Measurements from ENCODE around the gene ACSF2. TPM values are rescaled to one million over a fixed set of nuclear protein-coding genes. Genes with fewer than 3 reads are reported as not detected.

ACSF2 gene
- total and polyA plus RNA-seq, 2 of the 13 experiments (the other 11 are each of a cell fraction or from before 2014, with no cell fraction given), result 87.3 to 109 TPM

DNA sequence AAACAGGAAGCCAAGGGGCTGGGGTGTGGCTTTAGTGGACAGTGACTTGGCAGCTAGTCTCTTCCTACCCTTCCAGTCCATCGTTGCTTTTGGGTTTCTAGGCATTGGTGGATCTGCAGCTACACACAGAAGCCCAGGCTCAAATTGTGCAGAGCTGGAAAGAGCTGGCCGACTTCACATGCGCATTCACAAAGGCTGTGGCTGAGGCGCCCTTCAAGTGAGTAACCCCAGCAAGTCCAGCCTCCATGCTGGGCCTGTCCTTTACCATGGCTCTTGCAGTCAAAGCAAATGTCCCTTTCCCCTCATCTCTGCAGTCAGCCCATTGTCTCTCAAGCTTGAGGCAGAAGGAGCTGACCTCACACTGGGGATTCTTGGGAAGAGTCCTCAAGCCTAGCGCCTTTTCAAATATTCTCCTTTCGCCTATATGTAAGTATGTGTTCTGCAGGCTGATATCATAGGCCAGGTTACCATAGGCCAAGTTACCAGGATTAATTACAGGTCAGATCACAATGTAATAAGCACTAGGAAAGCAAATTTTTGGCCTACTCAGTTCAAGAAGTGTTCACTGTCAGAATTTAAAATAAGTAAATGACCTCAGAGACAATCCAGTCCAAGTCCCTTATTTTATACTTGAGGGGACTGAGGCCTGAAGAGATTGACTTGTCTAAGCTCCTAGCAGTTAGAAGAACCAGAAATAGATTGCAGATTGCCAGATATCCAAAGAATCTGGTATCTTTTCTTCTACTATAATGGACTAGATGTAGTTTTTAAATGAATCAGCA is 46.5 kb upstream of the ACSF2 start:
- Histone ChIP-seq H3K9ac (ENCODE audit: insufficient read depth, low read depth, low read length) (no peak overlapping the region), H3K4me2 (ENCODE audit: low read depth, low read length) (no peak overlapping the region), H3K36me3 (replicated peaks in 1 of 2; ENCODE audit: control insufficient read depth in 1 of 2, insufficient read depth in 2 of 2, low read length in 2 of 2) (peaks cover 30 to 61% of the 10 kb centered on the region in 2 experiments), H3K9me3 (ENCODE audit: low read length) (no peaks in the 10 kb centered on the region), H3K79me2 (ENCODE audit: insufficient read depth, low read length) (no peaks in the 10 kb centered on the region), H2AFZ (ENCODE audit: low read length) (no peak overlapping the region), H3K27me3 (ENCODE audit: control insufficient read depth in 1 of 2, insufficient read depth in 2 of 2, low read length in 2 of 2) (no peaks in the 10 kb centered on the region), H3K4me3 (replicated peaks in 1 of 3; ENCODE audit: insufficient read depth in 1 of 3, low read depth in 2 of 3, low read length in 3 of 3) (no peak overlapping the region), H4K20me1 (ENCODE audit: insufficient read depth, low read length) (0 out of 2 replicates have a peak, but pooled peaks cover 3% of the 10 kb centered on the region), H3K27ac (ENCODE audit: extremely low read length, insufficient read depth, low read length) (no peak overlapping the region), H3K4me1 (ENCODE audit: insufficient read depth, low read length) (no peaks in the 10 kb centered on the region)
- ChIA-PET CTCF (ENCODE audit: low intra/inter-chr PET ratio, low total read pairs) (no interaction called here), POLR2A (interaction anchor here (0.8 to 2.5 kb wide), 4 partner anchors 10 to 18 kb away, joined by 3 to 10 read pairs (median 4); partner anchors contain the start of gene LRRC59)
- DNase-seq (ENCODE audit: low spot score) (no peak), ATAC-seq (peak; percentile 6; the same call in 2 of the 3 replicates), FAIRE-seq (no peak)
- no peak for TF ChIP-seq LCORL (IDR thresholded peaks at IDR 0.05)
- TF ChIP-seq LCORL (CRISPR knock-in tag; IDR thresholded peaks at IDR 0.05), result no peak
- TF ChIP-seq POLR2AphosphoS2 (IDR thresholded peaks at IDR 0.05; ENCODE audit: low read depth, low read length), result peak; percentile 16; the same call in 1 of the 2 replicates
- 0 out of 4 replicates have a peak, but pooled peaks of 1 of the 2 experiments have one; percentile 19 for TF ChIP-seq POLR2A (IDR thresholded peaks at IDR 0.05; ENCODE audit: insufficient read depth in 1 of 2, low read depth in 2 of 2, low read length in 2 of 2)
- intact Hi-C loops (cut with micrococcal nuclease; ENCODE audit: unreplicated experiment) (no loop called here), in situ Hi-C loops (cut with HindIII; ENCODE audit: extremely low pct_ligation_motif_present, low pct_unique_long_range_greater_than_20kb) (no loop called here)
- WGBS (ENCODE audit: low lambda C conversion rate), result 96% methylated on average over 6 of the region's 6 CpGs
- no TSS peak for BruUV-seq (replicated peaks)

DNA sequence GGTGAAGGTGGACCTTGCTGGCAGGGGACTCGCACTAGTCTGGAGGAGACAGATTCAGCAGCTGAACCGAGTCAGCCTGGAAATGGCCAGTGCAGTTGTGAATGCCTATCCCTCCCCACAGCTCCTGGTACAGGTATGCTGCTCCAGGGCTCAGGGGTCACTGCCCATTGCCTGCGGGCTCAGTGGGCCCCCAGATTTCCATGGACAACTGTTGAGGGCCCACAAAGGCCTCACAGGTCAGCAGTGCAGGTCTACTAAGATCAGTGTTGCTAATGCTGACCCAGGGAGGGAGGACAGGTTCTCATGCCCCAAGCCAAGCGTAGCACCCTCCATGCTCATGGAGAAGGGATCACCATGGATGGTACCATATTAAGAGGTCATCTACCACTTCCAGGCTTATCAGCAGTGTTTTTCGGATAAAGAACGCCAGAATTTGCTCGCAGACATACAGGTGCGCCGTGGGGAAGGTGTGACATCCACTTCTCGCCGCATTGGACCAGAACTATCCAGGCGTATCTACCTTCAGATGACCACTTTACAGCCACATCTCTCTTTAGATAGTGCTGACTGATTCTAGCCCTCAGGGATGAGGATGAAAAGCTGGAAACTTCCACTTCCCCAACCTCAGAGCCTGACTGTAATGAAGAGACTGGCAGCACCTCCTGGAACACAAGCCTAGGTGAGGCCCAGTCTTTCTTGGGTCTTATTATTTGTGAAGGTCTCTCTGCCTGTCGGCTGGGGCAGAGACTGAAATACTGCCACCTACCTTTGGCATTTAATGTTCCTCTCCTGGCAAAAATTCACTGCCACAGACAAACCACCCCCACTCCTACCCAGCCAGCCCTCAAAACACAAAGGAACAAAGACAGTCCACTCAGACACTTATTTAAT is 45.4 kb upstream of the ACSF2 start:
- BruUV-seq (replicated peaks), result no TSS peak
- H3K27ac ChIP-seq (ENCODE audit: extremely low read length, insufficient read depth, low read length), result no peak overlapping the region
- no peak overlapping the region for H3K4me3 ChIP-seq (replicated peaks in 1 of 3; ENCODE audit: insufficient read depth in 1 of 3, low read depth in 2 of 3, low read length in 3 of 3)
- FAIRE-seq, result peak; percentile 59
- H2AFZ ChIP-seq (ENCODE audit: low read length), result no peak overlapping the region
- H3K4me2 ChIP-seq (ENCODE audit: low read depth, low read length), result no peak overlapping the region
- ATAC-seq, result peak; percentile 18
- no peak overlapping the region for H3K9ac ChIP-seq (ENCODE audit: insufficient read depth, low read depth, low read length)
- H3K36me3 ChIP-seq (replicated peaks in 1 of 2; ENCODE audit: control insufficient read depth in 1 of 2, insufficient read depth in 2 of 2, low read length in 2 of 2), result peaks cover 40 to 72% of the 10 kb centered on the region in 2 experiments
- 98% methylated on average over 11 of the region's 13 CpGs for WGBS (ENCODE audit: low lambda C conversion rate)
- intact Hi-C loops (cut with micrococcal nuclease; ENCODE audit: unreplicated experiment) (no loop called here), in situ Hi-C loops (cut with HindIII; ENCODE audit: extremely low pct_ligation_motif_present, low pct_unique_long_range_greater_than_20kb) (no loop called here)
- no peaks in the 10 kb centered on the region for H3K27me3 ChIP-seq (ENCODE audit: control insufficient read depth in 1 of 2, insufficient read depth in 2 of 2, low read length in 2 of 2)
- DNase-seq (ENCODE audit: low spot score), result no peak
- no peaks in the 10 kb centered on the region for H3K79me2 ChIP-seq (ENCODE audit: insufficient read depth, low read length)
- H3K4me1 ChIP-seq (ENCODE audit: insufficient read depth, low read length), result no peaks in the 10 kb centered on the region
- ChIA-PET CTCF (ENCODE audit: low intra/inter-chr PET ratio, low total read pairs) (no interaction called here), POLR2A (interaction anchor here (0.7 to 2.5 kb wide), 7 partner anchors 9 to 17 kb away, joined by 3 to 14 read pairs (median 4); partner anchors contain the start of gene LRRC59)
- 0 out of 2 replicates have a peak, but pooled peaks cover 3% of the 10 kb centered on the region for H4K20me1 ChIP-seq (ENCODE audit: insufficient read depth, low read length)
- H3K9me3 ChIP-seq (ENCODE audit: low read length), result no peaks in the 10 kb centered on the region
- TF ChIP-seq EHMT2 (IDR thresholded peaks at IDR 0.05; ENCODE audit: borderline replicate concordance, low read depth, low read length) (no peak), ZNF331 (CRISPR knock-in tag; IDR thresholded peaks at IDR 0.05) (no peak)
- TF ChIP-seq, protein P1, sequence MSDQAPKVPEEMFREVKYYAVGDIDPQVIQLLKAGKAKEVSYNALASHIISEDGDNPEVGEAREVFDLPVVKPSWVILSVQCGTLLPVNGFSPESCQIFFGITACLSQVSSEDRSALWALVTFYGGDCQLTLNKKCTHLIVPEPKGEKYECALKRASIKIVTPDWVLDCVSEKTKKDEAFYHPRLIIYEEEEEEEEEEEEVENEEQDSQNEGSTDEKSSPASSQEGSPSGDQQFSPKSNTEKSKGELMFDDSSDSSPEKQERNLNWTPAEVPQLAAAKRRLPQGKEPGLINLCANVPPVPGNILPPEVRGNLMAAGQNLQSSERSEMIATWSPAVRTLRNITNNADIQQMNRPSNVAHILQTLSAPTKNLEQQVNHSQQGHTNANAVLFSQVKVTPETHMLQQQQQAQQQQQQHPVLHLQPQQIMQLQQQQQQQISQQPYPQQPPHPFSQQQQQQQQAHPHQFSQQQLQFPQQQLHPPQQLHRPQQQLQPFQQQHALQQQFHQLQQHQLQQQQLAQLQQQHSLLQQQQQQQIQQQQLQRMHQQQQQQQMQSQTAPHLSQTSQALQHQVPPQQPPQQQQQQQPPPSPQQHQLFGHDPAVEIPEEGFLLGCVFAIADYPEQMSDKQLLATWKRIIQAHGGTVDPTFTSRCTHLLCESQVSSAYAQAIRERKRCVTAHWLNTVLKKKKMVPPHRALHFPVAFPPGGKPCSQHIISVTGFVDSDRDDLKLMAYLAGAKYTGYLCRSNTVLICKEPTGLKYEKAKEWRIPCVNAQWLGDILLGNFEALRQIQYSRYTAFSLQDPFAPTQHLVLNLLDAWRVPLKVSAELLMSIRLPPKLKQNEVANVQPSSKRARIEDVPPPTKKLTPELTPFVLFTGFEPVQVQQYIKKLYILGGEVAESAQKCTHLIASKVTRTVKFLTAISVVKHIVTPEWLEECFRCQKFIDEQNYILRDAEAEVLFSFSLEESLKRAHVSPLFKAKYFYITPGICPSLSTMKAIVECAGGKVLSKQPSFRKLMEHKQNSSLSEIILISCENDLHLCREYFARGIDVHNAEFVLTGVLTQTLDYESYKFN (CRISPR knock-in tag; conservative IDR thresholded peaks at IDR 0.05), result no peak
- TF ChIP-seq, protein P2, sequence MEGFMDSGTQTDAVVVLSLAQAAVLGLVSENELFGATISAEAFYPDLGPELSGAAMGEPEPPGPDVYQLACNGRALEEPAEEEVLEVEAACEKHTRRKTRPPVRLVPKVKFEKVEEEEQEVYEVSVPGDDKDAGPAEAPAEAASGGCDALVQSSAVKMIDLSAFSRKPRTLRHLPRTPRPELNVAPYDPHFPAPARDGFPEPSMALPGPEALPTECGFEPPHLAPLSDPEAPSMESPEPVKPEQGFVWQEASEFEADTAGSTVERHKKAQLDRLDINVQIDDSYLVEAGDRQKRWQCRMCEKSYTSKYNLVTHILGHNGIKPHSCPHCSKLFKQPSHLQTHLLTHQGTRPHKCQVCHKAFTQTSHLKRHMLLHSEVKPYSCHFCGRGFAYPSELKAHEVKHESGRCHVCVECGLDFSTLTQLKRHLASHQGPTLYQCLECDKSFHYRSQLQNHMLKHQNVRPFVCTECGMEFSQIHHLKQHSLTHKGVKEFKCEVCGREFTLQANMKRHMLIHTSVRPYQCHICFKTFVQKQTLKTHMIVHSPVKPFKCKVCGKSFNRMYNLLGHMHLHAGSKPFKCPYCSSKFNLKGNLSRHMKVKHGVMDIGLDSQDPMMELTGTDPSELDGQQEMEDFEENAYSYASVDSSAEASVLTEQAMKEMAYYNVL (CRISPR knock-in tag; IDR thresholded peaks at IDR 0.05; ENCODE audit: borderline replicate concordance), result no peak

Data from HepG2 (cell line).